OCI-LY1 (cell line): ENCODE measurements around the gene COMT.

ENCODE experiments used
- H2AFZ ChIP-seq: fragments of 200-600 bp; sonication (generic), shearing (Covaris generic); 2 replicates; pipeline ENCODE4 v1.6.0; 2014; ENCODE audit warnings: antibody characterized with exemption, mild to moderate bottlenecking, low read length
- H3F3A ChIP-seq: fragments of 200-600 bp; sonication (generic), shearing (Covaris generic); 2 replicates; pipeline ENCODE4 v1.6.0; 2014; ENCODE audit warnings: mild to moderate bottlenecking, antibody characterized with exemption, low read length, moderate library complexity; ENCODE audit not compliant: insufficient read depth
- H3K27ac ChIP-seq: fragments of 200-600 bp; sonication (generic); 2 replicates; pipeline ENCODE4 v1.5.1; 2014; ENCODE audit warnings: low read length, mixed run types, mild to moderate bottlenecking, low read depth; ENCODE audit not compliant: poor library complexity, severe bottlenecking
- H3K27me3 ChIP-seq: fragments of 200-600 bp; sonication (generic); 2 replicates; pipeline ENCODE4 v1.6.0; 2014; ENCODE audit warnings: antibody characterized with exemption, mild to moderate bottlenecking, low read length, moderate library complexity; ENCODE audit not compliant: insufficient read depth
- H3K36me3 ChIP-seq: fragments of 200-600 bp; sonication (generic); 2 replicates; pipeline ENCODE4 v1.6.1; 2014; ENCODE audit warnings: mild to moderate bottlenecking, antibody characterized with exemption, low read length, moderate library complexity, mixed read lengths; ENCODE audit not compliant: insufficient read depth
- H3K4me1 ChIP-seq: fragments of 200-600 bp; sonication (generic); 2 replicates; pipeline ENCODE4 v1.5.1; 2014; ENCODE audit warnings: mild to moderate bottlenecking, low read length, moderate library complexity; ENCODE audit not compliant: insufficient read depth, severe bottlenecking
- H3K4me2 ChIP-seq: fragments of 200-600 bp; sonication (generic), shearing (Covaris generic); 2 replicates; pipeline ENCODE4 v1.6.1; 2014; ENCODE audit warnings: low read length
- H3K4me3 ChIP-seq: fragments of 200-600 bp; sonication (generic); 2 replicates; pipeline ENCODE4 v1.5.1; 2014; ENCODE audit warnings: low read length, low read depth, mild to moderate bottlenecking, mixed read lengths; ENCODE audit not compliant: poor library complexity, severe bottlenecking
- H3K79me2 ChIP-seq: fragments of 200-600 bp; shearing (Covaris generic); 2 replicates; pipeline ENCODE4 v1.6.1; 2016; ENCODE audit warnings: mixed run types, low read length, mixed read lengths; ENCODE audit not compliant: insufficient read depth
- H3K9ac ChIP-seq: fragments of 200-600 bp; sonication (generic), shearing (Covaris generic); 2 replicates; pipeline ENCODE4 v1.6.1; 2014; ENCODE audit warnings: mild to moderate bottlenecking, low read length, mixed read lengths
- H3K9me2 ChIP-seq: fragments of 200-600 bp; sonication (generic), shearing (Covaris generic); 2 replicates; pipeline ENCODE4 v1.6.1; 2014; ENCODE audit warnings: low read depth, mild to moderate bottlenecking, low read length, mixed read lengths
- H3K9me3 ChIP-seq: fragments of 200-600 bp; shearing (Covaris generic); 2 replicates; pipeline ENCODE4 v1.6.1; 2014; ENCODE audit warnings: low read length, mixed read lengths
- H4K20me1 ChIP-seq: fragments of 200-600 bp; sonication (generic), shearing (Covaris generic); 2 replicates; pipeline ENCODE4 v1.6.0; 2016; ENCODE audit warnings: mild to moderate bottlenecking, low read length; ENCODE audit not compliant: insufficient read depth
- EZH2 ChIP-seq: fragments of 200-600 bp; sonication (generic), shearing (Covaris generic); IDR thresholded peaks from 2 replicates; pipeline ENCODE4 v1.8.0; 2017; ENCODE audit warnings: borderline replicate concordance, mixed run types, mild to moderate bottlenecking, antibody characterized with exemption, low read length, moderate library complexity, mixed read lengths
- TF ChIP-seq, protein P1 (sequence below): fragments of 200-600 bp; sonication (generic), shearing (Covaris generic); IDR thresholded peaks from 2 replicates; pipeline ENCODE4 v1.5.1; 2017; ENCODE audit warnings: mild to moderate bottlenecking, antibody characterized with exemption, low read length, moderate library complexity, mixed read lengths

COMT gene

DNA sequence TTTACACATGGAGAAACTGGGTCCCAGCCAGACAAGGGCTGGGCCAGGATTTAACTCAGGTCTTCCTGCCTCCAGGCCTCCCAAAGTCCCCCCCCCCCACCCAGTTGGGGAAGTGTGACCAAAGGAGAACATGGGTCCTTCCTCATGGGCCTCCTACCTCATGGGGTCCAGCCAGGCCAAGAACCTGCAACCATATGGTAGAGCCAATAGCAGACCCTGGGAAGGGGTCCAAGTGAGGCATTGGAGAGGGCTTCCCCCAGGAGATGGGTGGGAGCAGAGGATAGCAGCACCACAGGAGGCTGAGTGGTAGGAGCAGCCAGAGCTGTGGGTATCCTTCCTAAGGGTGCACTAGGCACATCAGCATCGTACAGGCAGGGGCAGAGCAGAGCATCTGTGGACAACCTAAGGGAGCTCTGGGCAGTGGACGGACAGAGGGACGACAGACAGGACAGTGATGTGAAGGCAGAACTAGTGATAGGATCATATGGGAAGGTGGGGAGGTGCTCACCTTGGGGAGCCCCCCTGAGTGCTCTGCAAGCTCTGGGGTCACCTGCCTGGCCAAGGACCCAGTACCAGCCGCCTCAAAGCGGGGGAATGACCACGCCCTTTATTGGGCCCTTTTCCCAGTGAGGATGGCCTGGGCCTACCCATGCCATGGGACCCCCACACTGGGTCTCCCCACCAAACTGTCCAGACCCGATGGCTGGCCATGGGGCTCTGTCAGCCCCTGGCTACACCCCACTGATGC is 70.6 kb downstream of the COMT start:
- H3K36me3 ChIP-seq: no peaks in the 10 kb centered on the region
- no peak for TF ChIP-seq EZH2
- TF ChIP-seq, protein P1, sequence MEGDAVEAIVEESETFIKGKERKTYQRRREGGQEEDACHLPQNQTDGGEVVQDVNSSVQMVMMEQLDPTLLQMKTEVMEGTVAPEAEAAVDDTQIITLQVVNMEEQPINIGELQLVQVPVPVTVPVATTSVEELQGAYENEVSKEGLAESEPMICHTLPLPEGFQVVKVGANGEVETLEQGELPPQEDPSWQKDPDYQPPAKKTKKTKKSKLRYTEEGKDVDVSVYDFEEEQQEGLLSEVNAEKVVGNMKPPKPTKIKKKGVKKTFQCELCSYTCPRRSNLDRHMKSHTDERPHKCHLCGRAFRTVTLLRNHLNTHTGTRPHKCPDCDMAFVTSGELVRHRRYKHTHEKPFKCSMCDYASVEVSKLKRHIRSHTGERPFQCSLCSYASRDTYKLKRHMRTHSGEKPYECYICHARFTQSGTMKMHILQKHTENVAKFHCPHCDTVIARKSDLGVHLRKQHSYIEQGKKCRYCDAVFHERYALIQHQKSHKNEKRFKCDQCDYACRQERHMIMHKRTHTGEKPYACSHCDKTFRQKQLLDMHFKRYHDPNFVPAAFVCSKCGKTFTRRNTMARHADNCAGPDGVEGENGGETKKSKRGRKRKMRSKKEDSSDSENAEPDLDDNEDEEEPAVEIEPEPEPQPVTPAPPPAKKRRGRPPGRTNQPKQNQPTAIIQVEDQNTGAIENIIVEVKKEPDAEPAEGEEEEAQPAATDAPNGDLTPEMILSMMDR: no peak
- no peak overlapping the region for H2AFZ ChIP-seq
- H3K9ac ChIP-seq: no peak overlapping the region
- no peak overlapping the region for H3K4me2 ChIP-seq
- no peak overlapping the region for H3K27ac ChIP-seq
- no peaks in the 10 kb centered on the region for H3K27me3 ChIP-seq
- H3K4me3 ChIP-seq: no peak overlapping the region
- H3K9me3 ChIP-seq: no peaks in the 10 kb centered on the region
- no peaks in the 10 kb centered on the region for H3F3A ChIP-seq
- H3K4me1 ChIP-seq: peaks cover 7% of the 10 kb centered on the region
- H3K79me2 ChIP-seq: no peaks in the 10 kb centered on the region
- no peaks in the 10 kb centered on the region for H4K20me1 ChIP-seq
- H3K9me2 ChIP-seq: no peaks in the 10 kb centered on the region

DNA sequence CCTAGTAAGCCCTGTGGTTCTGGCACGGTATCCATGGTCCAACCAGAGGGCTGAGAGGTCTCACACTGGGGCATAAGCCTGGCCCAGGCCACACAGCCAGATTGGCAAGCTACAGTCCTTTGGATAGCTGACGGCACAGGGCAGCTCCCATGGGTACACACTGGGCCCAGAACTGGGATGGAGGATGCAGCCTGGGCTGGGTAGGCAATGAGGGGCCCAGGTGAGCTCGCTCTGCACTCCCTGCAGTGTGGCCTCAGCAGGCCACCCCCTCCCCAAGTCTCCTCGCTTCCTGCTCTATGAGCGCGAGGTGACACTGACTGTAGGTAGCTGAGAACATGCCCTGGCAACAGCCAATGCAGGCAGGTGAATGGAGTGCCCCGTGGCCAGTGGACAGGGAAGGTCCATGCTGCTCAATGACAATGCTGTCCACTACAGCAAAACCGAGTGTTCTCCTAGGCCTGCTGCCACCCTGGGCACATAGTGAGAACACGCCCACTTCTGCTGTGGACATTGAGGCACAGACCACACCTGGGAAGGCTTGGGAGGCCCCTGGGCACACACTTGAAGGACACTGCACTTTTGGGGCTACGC is 71.3 kb downstream of the COMT start:
- Histone ChIP-seq H3K9me2 (no peaks in the 10 kb centered on the region), H3F3A (no peaks in the 10 kb centered on the region), H3K9me3 (no peaks in the 10 kb centered on the region), H2AFZ (no peak overlapping the region), H3K27me3 (0 out of 2 replicates have a peak, but pooled peaks cover 2% of the 10 kb centered on the region), H3K27ac (no peak overlapping the region), H3K4me1 (peaks cover 13% of the 10 kb centered on the region), H3K9ac (no peak overlapping the region), H3K4me2 (no peak overlapping the region), H3K4me3 (no peak overlapping the region), H4K20me1 (no peaks in the 10 kb centered on the region), H3K36me3 (no peaks in the 10 kb centered on the region), H3K79me2 (no peaks in the 10 kb centered on the region)
- no peak for TF ChIP-seq EZH2
- TF ChIP-seq, protein P1: no peak

DNA sequence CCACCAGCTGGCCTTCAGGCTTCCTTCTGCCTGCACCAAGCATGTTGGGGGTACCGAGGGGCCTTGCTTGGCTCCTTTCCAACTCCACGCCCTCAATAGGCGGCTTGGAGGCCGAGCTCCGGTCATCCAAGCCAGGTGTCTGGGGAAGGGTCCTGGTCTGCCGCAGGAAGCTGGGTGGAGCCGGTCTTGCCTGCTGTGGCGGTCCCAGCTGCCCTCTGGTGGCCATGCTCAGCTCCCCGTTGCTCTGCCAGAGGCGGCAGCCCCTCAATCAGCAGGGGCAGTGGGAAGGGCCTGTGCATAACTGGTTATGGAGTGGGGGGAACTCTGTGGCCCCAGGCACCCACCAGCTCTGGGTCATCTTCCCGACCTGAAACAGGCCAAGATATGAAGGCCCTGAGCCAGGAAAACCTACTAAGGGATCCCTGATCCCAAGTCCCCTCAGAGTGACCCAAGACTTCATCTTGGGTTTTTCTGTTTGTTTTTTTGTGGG is 71.9 kb downstream of the COMT start:
- H3K9me3 ChIP-seq: no peaks in the 10 kb centered on the region
- no peaks in the 10 kb centered on the region for H3K9me2 ChIP-seq
- no peak overlapping the region for H3K4me3 ChIP-seq
- no peaks in the 10 kb centered on the region for H3K79me2 ChIP-seq
- no peak overlapping the region for H3K4me2 ChIP-seq
- 0 out of 2 replicates have a peak, but pooled peaks cover 3% of the 10 kb centered on the region for H3K27me3 ChIP-seq
- H3K9ac ChIP-seq: no peak overlapping the region
- TF ChIP-seq, protein P1: peak; percentile 53
- no peak for TF ChIP-seq EZH2
- H3K4me1 ChIP-seq: peaks cover 13% of the 10 kb centered on the region
- no peaks in the 10 kb centered on the region for H4K20me1 ChIP-seq
- no peak overlapping the region for H3K27ac ChIP-seq
- H3F3A ChIP-seq: no peaks in the 10 kb centered on the region
- H2AFZ ChIP-seq: no peak overlapping the region
- H3K36me3 ChIP-seq: no peaks in the 10 kb centered on the region
